GM10847 (cell line): ENCODE data around the gene DAND5.
A peak's percentile ranks its signal among the peaks of the same experiment; 100 is the strongest.

ENCODE experiments used
- POLR2A ChIP-seq: IDR thresholded peaks from 2 replicates; pipeline ENCODE4 v1.6.1; 2011; ENCODE audit not compliant: insufficient read length; ENCODE audit errors: extremely low read depth

Gene DAND5

DNA sequence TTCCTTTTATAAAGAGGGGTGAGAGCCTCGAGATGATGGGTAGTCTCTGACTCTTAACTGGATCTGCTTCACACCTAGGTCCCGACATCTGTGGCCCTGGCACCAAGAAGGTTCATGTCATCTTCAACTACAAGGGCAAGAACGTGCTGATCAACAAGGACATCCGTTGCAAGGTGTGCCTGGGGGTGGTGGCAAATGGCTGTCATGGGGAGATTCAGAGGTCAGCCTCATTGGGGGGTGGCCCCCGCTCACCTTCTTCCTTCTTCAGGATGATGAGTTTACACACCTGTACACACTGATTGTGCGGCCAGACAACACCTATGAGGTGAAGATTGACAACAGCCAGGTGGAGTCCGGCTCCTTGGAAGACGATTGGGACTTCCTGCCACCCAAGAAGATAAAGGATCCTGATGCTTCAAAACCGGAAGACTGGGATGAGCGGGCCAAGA lies 29.4 kb upstream of the DAND5 start:
- TF ChIP-seq POLR2A = no peak

DNA sequence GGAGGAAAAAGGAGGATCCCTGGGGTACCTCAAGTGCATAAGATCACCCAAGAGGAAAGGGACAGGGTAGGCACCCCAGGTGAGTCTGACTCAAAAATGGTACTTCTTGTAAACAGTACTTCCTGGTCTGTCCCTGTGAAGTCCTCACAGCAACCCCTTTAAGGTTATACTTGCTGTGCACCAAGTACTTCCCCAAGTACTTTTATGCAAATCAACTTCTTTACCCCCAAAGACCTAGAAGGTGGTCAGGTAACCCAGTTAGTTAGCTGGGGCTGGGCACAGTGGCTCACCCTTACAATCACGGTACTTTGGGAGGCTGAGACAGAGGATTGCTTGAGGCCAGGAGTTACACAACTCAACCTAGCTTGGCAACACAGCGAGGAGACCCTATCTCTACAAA lies 28.5 kb upstream of the DAND5 start:
- no peak for TF ChIP-seq POLR2A

DNA sequence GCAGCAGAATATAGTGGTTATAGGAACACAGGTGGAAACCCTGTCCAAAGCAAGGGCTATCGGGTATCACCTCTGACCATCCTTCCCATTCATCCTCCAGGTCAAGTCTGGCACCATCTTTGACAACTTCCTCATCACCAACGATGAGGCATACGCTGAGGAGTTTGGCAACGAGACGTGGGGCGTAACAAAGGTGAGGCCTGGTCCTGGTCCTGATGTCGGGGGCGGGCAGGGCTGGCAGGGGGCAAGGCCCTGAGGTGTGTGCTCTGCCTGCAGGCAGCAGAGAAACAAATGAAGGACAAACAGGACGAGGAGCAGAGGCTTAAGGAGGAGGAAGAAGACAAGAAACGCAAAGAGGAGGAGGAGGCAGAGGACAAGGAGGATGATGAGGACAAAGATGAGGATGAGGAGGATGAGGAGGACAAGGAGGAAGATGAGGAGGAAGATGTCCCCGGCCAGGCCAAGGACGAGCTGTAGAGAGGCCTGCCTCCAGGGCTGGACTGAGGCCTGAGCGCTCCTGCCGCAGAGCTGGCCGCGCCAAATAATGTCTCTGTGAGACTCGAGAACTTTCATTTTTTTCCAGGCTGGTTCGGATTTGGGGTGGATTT lies 25.8 kb upstream of the DAND5 start:
- TF ChIP-seq POLR2A = peak; percentile 6

DNA sequence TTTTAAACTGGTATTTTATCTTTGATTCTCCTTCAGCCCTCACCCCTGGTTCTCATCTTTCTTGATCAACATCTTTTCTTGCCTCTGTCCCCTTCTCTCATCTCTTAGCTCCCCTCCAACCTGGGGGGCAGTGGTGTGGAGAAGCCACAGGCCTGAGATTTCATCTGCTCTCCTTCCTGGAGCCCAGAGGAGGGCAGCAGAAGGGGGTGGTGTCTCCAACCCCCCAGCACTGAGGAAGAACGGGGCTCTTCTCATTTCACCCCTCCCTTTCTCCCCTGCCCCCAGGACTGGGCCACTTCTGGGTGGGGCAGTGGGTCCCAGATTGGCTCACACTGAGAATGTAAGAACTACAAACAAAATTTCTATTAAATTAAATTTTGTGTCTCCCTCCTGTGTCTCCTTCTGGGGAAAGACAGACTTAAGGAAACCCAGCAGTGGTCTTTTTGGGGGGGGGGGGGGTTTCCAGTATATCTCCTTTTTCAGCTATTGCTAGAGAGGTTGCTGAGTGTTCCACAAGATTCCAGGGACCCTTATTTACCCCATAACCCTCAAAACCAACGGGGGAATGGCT lies 25.2 kb upstream of the DAND5 start:
- TF ChIP-seq POLR2A = no peak

DNA sequence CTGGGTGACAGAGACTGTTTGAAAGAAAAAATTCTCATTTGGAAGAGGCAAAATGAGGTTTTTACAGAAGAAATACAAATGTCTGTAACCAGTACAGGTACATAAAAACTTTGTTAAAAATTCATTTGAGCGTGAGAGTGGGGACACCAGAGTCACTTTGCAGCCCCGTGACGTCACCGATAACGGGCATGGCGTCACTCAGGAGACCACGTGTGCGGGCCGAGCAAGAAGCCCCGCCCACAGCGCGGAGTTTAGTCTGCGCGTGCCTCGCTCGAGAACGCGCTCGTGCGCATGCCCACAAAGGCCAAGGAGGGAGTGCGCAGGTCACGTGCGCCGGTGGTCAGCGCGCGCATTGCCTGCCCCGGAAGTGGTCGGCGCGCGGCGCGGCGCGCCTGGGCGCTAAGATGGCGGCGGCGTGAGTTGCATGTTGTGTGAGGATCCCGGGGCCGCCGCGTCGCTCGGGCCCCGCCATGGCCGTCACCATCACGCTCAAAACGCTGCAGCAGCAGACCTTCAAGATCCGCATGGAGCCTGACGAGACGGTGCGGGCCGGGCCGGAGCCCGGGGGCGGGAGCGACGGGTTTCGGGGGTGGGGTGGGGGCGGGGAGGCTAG lies 23.8 kb upstream of the DAND5 start, which contains the start of gene RAD23A:
RAD23A (plus strand) TSS at position 384 of the 613 bp plus-strand sequence; CDS start at position 471, 87 bp downstream.
- TF ChIP-seq POLR2A = peak; percentile 89

DNA sequence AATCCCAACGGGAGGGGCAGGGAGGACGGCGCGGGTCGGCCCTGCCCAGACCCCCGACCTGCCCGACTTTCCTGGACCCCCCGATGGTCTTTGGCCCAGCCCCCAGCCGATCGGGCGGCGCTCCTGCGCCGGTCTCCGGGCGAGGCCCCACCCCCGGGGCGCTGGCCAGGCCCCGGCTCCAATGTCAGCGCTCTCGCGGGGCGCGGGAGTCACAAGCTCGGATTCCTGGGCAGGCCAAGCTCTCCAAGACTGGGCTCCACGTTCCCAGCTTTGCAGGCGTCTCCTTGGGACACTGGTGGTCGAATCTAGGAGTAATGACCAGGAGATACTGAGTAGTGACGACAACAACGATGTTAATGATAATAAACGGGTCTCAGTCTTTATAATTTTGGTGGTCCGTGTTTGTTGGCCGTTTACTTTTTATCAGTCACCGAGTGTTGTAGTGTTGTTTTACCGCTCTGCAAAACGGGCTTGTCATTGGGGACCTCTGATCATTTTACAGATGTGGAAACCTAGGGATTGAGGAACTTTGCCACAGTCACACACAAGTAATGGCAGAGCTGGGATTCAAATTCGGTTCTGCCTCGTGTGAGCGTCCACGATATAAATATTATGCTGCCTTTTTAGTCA lies 23.2 kb upstream of the DAND5 start:
- no peak for TF ChIP-seq POLR2A

- no peak for TF ChIP-seq POLR2A
These were observed 22.5 kb upstream of the DAND5 start for GRCh38 chr19:12946731-12947496.

GRCh38 chr19:12947702-12948611 lies 21.4 kb upstream of the DAND5 start:
- no peak for TF ChIP-seq POLR2A

- no peak for TF ChIP-seq POLR2A
These were observed 20.6 kb upstream of the DAND5 start for GRCh38 chr19:12948612-12949362.

- TF ChIP-seq POLR2A = no peak
These were observed 19.8 kb upstream of the DAND5 start for GRCh38 chr19:12949363-12950283.

DNA sequence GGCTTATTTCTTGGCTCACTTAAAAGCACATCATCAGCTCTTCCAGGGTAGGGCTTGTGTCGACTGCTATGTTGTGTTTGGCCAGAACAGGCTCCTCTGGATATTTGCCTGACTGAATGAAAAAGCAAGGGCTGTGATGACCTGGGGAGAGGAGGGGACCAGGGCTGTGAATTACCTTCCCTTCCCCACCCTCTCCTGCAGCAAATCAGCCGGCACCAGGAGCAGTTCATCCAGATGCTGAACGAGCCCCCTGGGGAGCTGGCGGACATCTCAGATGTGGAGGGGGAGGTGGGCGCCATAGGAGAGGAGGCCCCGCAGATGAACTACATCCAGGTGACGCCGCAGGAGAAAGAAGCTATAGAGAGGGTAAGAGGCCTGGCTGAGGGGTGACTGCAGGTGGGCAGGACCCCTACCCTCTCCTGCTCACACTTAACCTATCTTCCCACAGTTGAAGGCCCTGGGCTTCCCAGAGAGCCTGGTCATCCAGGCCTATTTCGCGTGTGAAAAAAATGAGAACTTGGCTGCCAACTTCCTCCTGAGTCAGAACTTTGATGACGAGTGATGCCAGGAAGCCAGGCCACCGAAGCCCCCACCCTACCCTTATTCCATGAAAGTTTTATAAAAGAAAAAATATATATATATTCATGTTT lies 16.8 kb upstream of the DAND5 start:
- no peak for TF ChIP-seq POLR2A

DNA sequence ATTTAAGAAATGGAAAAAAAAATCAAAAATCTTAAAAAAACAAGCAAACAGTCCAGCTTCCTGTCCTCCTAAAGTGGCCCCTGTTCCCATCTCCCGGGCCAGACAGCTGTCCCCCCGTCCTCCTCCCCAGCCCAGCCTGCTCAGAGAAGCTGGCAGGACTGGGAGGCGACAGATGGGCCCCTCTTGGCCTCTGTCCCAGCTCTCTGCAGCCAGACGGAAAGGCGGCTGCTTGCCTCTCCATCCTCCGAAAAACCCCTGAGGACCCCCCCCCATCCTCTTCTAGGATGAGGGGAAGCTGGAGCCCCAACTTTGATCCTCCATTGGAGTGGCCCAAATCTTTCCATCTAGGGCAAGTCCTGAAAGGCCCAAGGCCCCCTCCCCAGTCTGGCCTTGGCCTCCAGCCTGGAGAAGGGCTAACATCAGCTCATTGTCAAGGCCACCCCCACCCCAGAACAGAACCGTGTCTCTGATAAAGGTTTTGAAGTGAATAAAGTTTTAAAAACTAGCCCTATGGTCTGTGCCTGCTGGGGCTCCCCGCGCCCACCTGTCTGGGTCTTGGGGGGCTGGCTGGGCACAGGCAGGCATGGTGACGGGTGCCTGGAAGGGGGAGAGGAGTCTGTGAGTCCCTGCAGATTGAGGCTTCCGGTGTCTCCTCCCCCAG lies 16.1 kb upstream of the DAND5 start:
- peak; percentile 5 for TF ChIP-seq POLR2A
